Measurements from ENCODE around the gene HMBS. TPM values are rescaled to one million over a fixed set of nuclear protein-coding genes. Genes with fewer than 3 reads are reported as not detected.
"Not testable (repeated sequence)": the region's sequence is repeated elsewhere in the genome, so short reads cannot be mapped to it uniquely, and the experiment has no call there.

HMBS gene
- total RNA-seq, 5 donors from 2014 or later (not counting 1 experiment from before 2014, with no cell fraction given), result 6.7 to 17.8 (median 12.3) TPM

DNA sequence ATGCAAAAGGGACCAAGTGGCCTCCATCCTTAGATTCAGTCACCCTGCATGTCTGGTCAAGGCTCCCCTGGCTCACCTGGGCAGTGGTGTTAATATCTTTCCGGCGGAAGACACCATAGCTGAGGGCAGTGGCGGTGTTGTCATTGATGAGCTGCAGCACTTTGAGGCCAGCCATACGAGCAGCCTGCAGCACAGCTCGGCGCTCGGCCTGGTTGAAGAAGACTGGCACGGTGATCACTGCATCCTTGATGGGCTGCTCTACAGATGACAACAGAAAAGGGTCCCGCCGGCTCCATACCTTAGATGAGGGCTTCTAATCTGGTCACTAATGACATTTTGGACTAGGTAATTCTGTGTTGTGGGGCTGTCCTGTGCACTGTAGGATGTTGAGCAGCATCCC, 30.3 kb upstream of the HMBS start:
- Mint-ChIP-seq H3K27ac (no peak overlapping the region), H3K4me1 (peaks cover 35 to 47% (median 36%) of the 10 kb centered on the region in 3 donors), H3K36me3 (peaks cover 53% of the 10 kb centered on the region), H3K27me3 (no peaks in the 10 kb centered on the region), H3K9me3 (no peaks in the 10 kb centered on the region), H3K4me3 (peak overlapping the region; percentile 31 to 95 (median 66))
- peaks cover 12 to 37% of the 10 kb centered on the region in 2 experiments for H3K4me1 ChIP-seq (ENCODE audit: control insufficient read depth in 1 of 2, extremely low read depth in 1 of 2, insufficient read depth in 2 of 2, low read length in 2 of 2)
- peaks cover 31 to 59% of the 10 kb centered on the region in 2 donors for H3K36me3 ChIP-seq (ENCODE audit: control insufficient read depth in 2 of 2, extremely low read depth in 1 of 2, insufficient read depth in 1 of 2, low read length in 1 of 2)
- no peak for DNase-seq
- POLR2A ChIA-PET, result interaction anchor here in 1 of 2 donors (0.6 kb wide), 2 partner anchors 10 to 219 kb away, joined by 3 to 7 read pairs; no protein-coding TSS in a partner anchor
- ATAC-seq (replicated peaks in 1 of 4), result no peak
- H3K27ac ChIP-seq (ENCODE audit: low read length), result no peak overlapping the region
- H3K27me3 ChIP-seq (replicated peaks in 1 of 2; ENCODE audit: control insufficient read depth in 2 of 2, extremely low read depth in 1 of 2, insufficient read depth in 2 of 2, low read length in 1 of 2), result no peaks in the 10 kb centered on the region
- H3K9me3 ChIP-seq, result no peaks in the 10 kb centered on the region
- H3K4me3 ChIP-seq (ENCODE audit: control insufficient read depth in 1 of 2, extremely low read depth in 1 of 2, low read length in 1 of 2), result no peak overlapping the region
- CTCF ChIA-PET, result interaction anchor here in 1 of 2 donors (0.6 to 1.0 kb wide), 2 partner anchors 13 to 54 kb away, joined by 3 read pairs; partner anchors contain the start of gene VPS11
- 94% methylated on average over 9 of the region's 10 CpGs for WGBS (ENCODE audit: insufficient coverage)

DNA sequence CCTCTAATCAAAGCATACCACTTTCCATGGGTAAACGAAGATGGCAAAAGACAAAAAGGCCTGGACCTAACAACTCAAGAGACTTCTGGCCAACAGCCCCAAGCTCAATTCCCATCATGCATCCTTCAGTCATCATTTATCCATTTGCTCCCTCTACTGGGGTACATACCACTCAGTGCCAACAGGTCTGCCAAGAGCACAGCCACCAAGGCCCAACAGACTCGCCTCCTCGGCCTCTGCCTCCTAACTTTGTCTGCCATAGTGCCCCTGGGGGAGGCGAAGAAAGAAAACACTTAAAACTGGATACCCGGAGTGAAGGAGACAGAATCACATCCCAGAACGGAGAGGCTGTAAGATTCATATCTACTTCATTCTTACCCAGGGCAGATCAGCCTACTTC, 28.8 kb upstream of the HMBS start:
- H3K27ac ChIP-seq (ENCODE audit: low read length), result peak overlapping the region; percentile 58
- 49% methylated on average over 4 of the region's 6 CpGs for WGBS (ENCODE audit: insufficient coverage)
- ATAC-seq (replicated peaks in 1 of 4) (no peak), DNase-seq (peak in 1 of 35 experiments; percentile 33)
- H3K27ac Mint-ChIP-seq, result peak overlapping the region; percentile 71 to 83
- peaks cover 44% of the 10 kb centered on the region for H3K36me3 Mint-ChIP-seq
- peaks cover 31 to 47% of the 10 kb centered on the region in 2 donors for H3K36me3 ChIP-seq (ENCODE audit: control insufficient read depth in 2 of 2, extremely low read depth in 1 of 2, insufficient read depth in 1 of 2, low read length in 1 of 2)
- H3K9me3 Mint-ChIP-seq, result no peaks in the 10 kb centered on the region
- CTCF ChIA-PET, result interaction anchor here (0.6 to 3.4 kb wide), 5 partner anchors 12 to 461 kb away, joined by 4 to 37 read pairs (median 5); partner anchors contain the start of gene VPS11 (in 1 of the 2)
- no peaks in the 10 kb centered on the region for H3K27me3 ChIP-seq (replicated peaks in 1 of 2; ENCODE audit: control insufficient read depth in 2 of 2, extremely low read depth in 1 of 2, insufficient read depth in 2 of 2, low read length in 1 of 2)
- H3K4me1 ChIP-seq (ENCODE audit: control insufficient read depth in 1 of 2, extremely low read depth in 1 of 2, insufficient read depth in 2 of 2, low read length in 2 of 2), result peaks cover 12 to 37% of the 10 kb centered on the region in 2 experiments
- H3K4me1 Mint-ChIP-seq, result peaks cover 35 to 50% (median 36%) of the 10 kb centered on the region in 3 donors
- peak overlapping the region; percentile 94 to 95 (median 94) for H3K4me3 Mint-ChIP-seq
- H3K4me3 ChIP-seq (ENCODE audit: control insufficient read depth in 1 of 2, extremely low read depth in 1 of 2, low read length in 1 of 2), result peak overlapping the region; percentile 66 to 77
- POLR2A ChIA-PET, result interaction anchor here (0.5 to 1.1 kb wide), 7 partner anchors 9 to 65 kb away, joined by 3 to 15 read pairs (median 5); partner anchors contain the start of genes HINFP (in 1 of the 2) and VPS11 (in 1 of the 2)
- no peaks in the 10 kb centered on the region for H3K9me3 ChIP-seq
- H3K27me3 Mint-ChIP-seq, result no peaks in the 10 kb centered on the region

DNA sequence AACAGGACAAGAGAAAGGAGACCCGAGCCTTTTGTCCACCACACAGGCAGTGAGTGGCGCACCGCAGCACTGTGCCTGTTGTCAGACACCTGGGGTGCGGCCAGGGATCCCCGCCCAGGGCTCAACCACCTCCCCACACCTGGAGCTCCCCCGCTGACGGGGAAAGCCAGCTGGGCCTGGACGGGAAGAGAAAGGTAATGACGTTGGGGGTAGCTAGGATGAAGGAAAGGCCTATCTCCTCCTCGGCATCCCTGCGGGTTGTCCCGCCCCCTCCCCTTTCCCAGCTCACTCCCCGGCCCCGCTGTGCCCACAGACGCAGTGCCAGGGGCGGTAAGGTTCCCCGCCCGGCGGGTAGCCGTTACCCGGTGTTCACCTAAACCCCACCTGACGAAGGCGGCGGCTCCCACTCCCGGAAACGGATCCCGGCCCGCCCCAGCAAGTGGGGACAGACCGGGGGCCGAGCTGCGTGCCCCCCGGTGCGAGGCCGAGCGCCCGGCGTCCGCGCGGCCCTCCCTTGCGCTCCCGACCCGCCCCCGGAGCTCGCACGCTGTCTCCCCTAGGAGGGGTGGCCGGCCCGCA, 28.2 kb upstream of the HMBS start:
- Histone ChIP-seq H3K36me3 (ENCODE audit: control insufficient read depth in 2 of 2, extremely low read depth in 1 of 2, insufficient read depth in 1 of 2, low read length in 1 of 2) (peaks cover 28 to 40% of the 10 kb centered on the region in 2 donors), H3K9me3 (no peaks in the 10 kb centered on the region), H3K27ac (ENCODE audit: low read length) (peak overlapping the region; percentile 58), H3K27me3 (replicated peaks in 1 of 2; ENCODE audit: control insufficient read depth in 2 of 2, extremely low read depth in 1 of 2, insufficient read depth in 2 of 2, low read length in 1 of 2) (no peaks in the 10 kb centered on the region), H3K4me1 (ENCODE audit: control insufficient read depth in 1 of 2, extremely low read depth in 1 of 2, insufficient read depth in 2 of 2, low read length in 2 of 2) (peaks cover 12 to 35% of the 10 kb centered on the region in 2 experiments), H3K4me3 (ENCODE audit: control insufficient read depth in 1 of 2, extremely low read depth in 1 of 2, low read length in 1 of 2) (peak overlapping the region; percentile 66 to 77)
- Mint-ChIP-seq H3K4me3 (peak overlapping the region; percentile 94 to 95 (median 94)), H3K27me3 (no peaks in the 10 kb centered on the region), H3K27ac (peak overlapping the region; percentile 94 to 95), H3K9me3 (no peaks in the 10 kb centered on the region), H3K4me1 (peaks cover 35 to 50% (median 36%) of the 10 kb centered on the region in 3 donors), H3K36me3 (peaks cover 38% of the 10 kb centered on the region)
- ATAC-seq (replicated peaks in 1 of 4) (peak; percentile 5 to 15 (median 6)), DNase-seq (peak; percentile 1 to 64 (median 35))
- ChIA-PET CTCF (interaction anchor here (1.0 to 3.4 kb wide), 2 partner anchors 11 to 12 kb away, joined by 8 to 37 read pairs; partner anchors contain the start of gene VPS11 (in 1 of the 2)), POLR2A (interaction anchor here (0.5 to 1.1 kb wide), 10 partner anchors 9 to 156 kb away, joined by 3 to 15 read pairs (median 4); partner anchors contain the start of genes HINFP (in 1 of the 2), TRAPPC4 (in 1 of the 2) and VPS11 (in 1 of the 2))
- WGBS (ENCODE audit: insufficient coverage), result 0% methylated on average over 31 of the region's 48 CpGs

DNA sequence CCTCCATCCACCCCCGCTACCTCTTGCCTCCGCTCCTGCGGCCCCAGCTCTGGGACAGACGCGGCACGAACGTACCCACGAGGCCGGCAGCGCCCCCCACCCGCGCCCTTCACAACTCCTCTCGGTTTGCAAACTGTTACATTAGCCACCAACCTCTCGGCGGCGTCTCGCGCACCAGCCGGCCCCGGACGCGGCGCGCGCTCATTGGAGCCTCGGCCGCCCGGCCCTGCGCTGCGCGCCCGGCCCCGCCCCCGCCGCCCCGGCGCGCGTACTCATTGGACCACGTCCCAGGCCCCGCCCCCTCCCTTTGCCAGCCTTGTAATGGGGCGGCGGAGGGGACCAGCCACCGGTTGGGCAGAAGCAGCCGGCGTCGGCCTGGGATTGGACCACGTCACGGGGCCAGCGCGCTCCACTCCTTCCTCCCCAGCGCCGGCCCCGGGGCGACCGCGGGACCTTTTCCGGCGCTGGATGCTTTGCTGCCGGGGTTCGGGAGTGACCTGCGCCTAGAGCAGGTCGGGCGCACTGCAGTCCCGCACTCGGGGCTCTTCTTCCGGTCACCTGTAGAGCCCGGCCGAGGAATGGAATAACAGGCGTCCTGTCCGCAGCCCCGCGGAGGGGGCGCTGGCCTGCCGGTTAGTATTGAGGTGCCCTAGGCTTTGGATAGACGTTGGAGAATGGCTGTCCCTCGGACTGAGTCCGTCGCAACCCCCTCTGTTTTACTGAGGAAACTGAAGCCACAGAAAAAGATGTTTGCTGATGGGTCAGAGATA, 27.5 kb upstream of the HMBS start, which contains the start of gene HYOU1:
Gene HYOU1, minus strand, starts transcription at position 206 of the 770 bp plus-strand sequence. CDS start 1,045 bp downstream, outside the sequence.
- ChIA-PET POLR2A (interaction anchor here in 1 of 2 donors (0.8 to 1.6 kb wide), 4 partner anchors 10 to 38 kb away, joined by 3 to 10 read pairs (median 4); partner anchors contain the start of genes TRAPPC4 and VPS11), CTCF (interaction anchor here in 1 of 2 donors (3.4 kb wide), 1 partner anchor 11 kb away, joined by 37 read pairs; the partner anchor contains the start of gene VPS11)
- Histone ChIP-seq H3K4me1 (ENCODE audit: control insufficient read depth in 1 of 2, extremely low read depth in 1 of 2, insufficient read depth in 2 of 2, low read length in 2 of 2) (peaks cover 12 to 28% of the 10 kb centered on the region in 2 experiments), H3K36me3 (ENCODE audit: control insufficient read depth in 2 of 2, extremely low read depth in 1 of 2, insufficient read depth in 1 of 2, low read length in 1 of 2) (peaks cover 26 to 34% of the 10 kb centered on the region in 2 donors), H3K4me3 (ENCODE audit: control insufficient read depth in 1 of 2, extremely low read depth in 1 of 2, low read length in 1 of 2) (peak within 1 kb of the TSS; percentile 77), H3K27me3 (replicated peaks in 1 of 2; ENCODE audit: control insufficient read depth in 2 of 2, extremely low read depth in 1 of 2, insufficient read depth in 2 of 2, low read length in 1 of 2) (no peaks in the 10 kb centered on the region), H3K27ac (ENCODE audit: low read length) (peak within 1 kb of the TSS; percentile 63), H3K9me3 (no peaks in the 10 kb centered on the region)
- Mint-ChIP-seq H3K9me3 (no peaks in the 10 kb centered on the region), H3K4me1 (peaks cover 34 to 45% (median 36%) of the 10 kb centered on the region in 3 donors), H3K27ac (peak within 1 kb of the TSS; percentile 94 to 95), H3K4me3 (peak within 1 kb of the TSS; percentile 94 to 95 (median 94)), H3K27me3 (no peaks in the 10 kb centered on the region), H3K36me3 (peaks cover 34% of the 10 kb centered on the region)
- peak; percentile 90 to 97 (median 93) for ATAC-seq (replicated peaks in 1 of 4)
- WGBS (ENCODE audit: insufficient coverage), result under 1% methylated on average over 69 of the region's 79 CpGs
- peak; percentile 95 to 100 (median 98) for DNase-seq

DNA sequence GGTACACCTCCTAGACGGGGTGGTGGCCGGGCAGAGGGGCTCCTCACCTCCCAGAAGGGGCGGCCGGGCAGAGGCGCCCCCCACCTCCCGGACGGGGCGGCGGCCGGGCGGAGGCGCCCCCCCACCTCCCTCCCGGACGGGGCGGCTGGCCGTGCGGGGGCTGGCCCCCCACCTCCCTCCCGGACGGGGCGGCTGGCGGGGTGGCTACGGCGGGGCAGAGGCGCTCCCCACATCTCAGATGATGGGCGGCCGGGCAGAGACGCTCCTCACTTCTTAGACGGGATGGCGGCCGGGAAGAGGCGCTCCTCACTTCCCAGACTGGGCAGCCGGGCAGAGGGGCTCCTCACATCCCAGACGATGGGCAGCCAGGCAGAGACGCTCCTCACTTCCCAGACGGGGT, 25.6 kb upstream of the HMBS start:
- peak overlapping the region in 1 of 3 donors; percentile 31 for H3K4me3 Mint-ChIP-seq

More for the DNA sequence above, 25.6 kb upstream of the HMBS start:
- peaks cover 17% of the 10 kb centered on the region for H3K36me3 Mint-ChIP-seq
- CTCF ChIA-PET; H3K9me3 Mint-ChIP-seq; H3K27ac Mint-ChIP-seq; H3K27ac ChIP-seq (ENCODE audit: low read length); ATAC-seq (replicated peaks in 1 of 4); POLR2A ChIA-PET; H3K9me3 ChIP-seq; H3K4me3 ChIP-seq (ENCODE audit: control insufficient read depth in 1 of 2, extremely low read depth in 1 of 2, low read length in 1 of 2); H3K27me3 Mint-ChIP-seq; DNase-seq; H3K27me3 ChIP-seq (replicated peaks in 1 of 2; ENCODE audit: control insufficient read depth in 2 of 2, extremely low read depth in 1 of 2, insufficient read depth in 2 of 2, low read length in 1 of 2): not testable (repeated sequence)
- peaks cover 12 to 27% of the 10 kb centered on the region in 2 experiments for H3K4me1 ChIP-seq (ENCODE audit: control insufficient read depth in 1 of 2, extremely low read depth in 1 of 2, insufficient read depth in 2 of 2, low read length in 2 of 2)
- H3K4me1 Mint-ChIP-seq, result peaks cover 29 to 40% (median 35%) of the 10 kb centered on the region in 3 donors
- WGBS (ENCODE audit: insufficient coverage), result no CpG with 5 or more reads among the region's 35 CpGs
- peaks cover 13 to 14% of the 10 kb centered on the region in 2 donors for H3K36me3 ChIP-seq (ENCODE audit: control insufficient read depth in 2 of 2, extremely low read depth in 1 of 2, insufficient read depth in 1 of 2, low read length in 1 of 2)
